Keratinocyte (primary cell): ENCODE data around the gene CHRNG. TPM values are rescaled to one million over a fixed set of nuclear protein-coding genes. Genes with fewer than 3 reads are reported as not detected.

ENCODE experiments used
- DNase-seq: peaks from one replicate; pipeline ENCODE4 v3.0.0-alpha.2; 2011; ENCODE audit warnings: low read depth, missing footprints, low spot score
- FAIRE-seq: peaks from 2 replicates; lab custom pipeline; 2011; peaks lifted over from hg19 to GRCh38; lab: Jason Lieb, UNC
- H2AFZ ChIP-seq: 2 replicates; pipeline ENCODE4 v1.6.0; 2012; ENCODE audit warnings: low read length, control low read depth, inconsistent platforms; ENCODE audit not compliant: control insufficient read depth
- H3K27ac ChIP-seq: 2 replicates; pipeline ENCODE4 v1.5.1; 2011; ENCODE audit warnings: low read length; ENCODE audit not compliant: control insufficient read depth, insufficient read depth
- H3K27me3 ChIP-seq: 3 replicates; pipeline ENCODE4 v1.6.0; 2011; ENCODE audit warnings: low read length; ENCODE audit not compliant: control insufficient read depth, insufficient read depth; ENCODE audit errors: extremely low read depth
- H3K36me3 ChIP-seq, 2 experiments: 2 replicates in 1 of 2; 3 replicates in 1 of 2; pipeline ENCODE4 v1.5.1; 2011; ENCODE audit warnings: low read length in 2 of 2, mild to moderate bottlenecking in 1 of 2; ENCODE audit not compliant: control insufficient read depth in 2 of 2, insufficient read depth in 2 of 2; ENCODE audit errors: extremely low read depth in 1 of 2
- H3K4me1 ChIP-seq: 3 replicates; pipeline ENCODE4 v1.5.1; 2011; ENCODE audit warnings: low read length; ENCODE audit not compliant: control insufficient read depth, insufficient read depth; ENCODE audit errors: extremely low read depth
- H3K4me2 ChIP-seq: 3 replicates; pipeline ENCODE4 v1.6.0; 2011; ENCODE audit warnings: low read depth, low read length; ENCODE audit not compliant: control insufficient read depth, insufficient read depth; ENCODE audit errors: extremely low read depth
- H3K4me3 ChIP-seq, 3 experiments: fragments of 200-600 bp in 1 of 3; sonication (generic) in 1 of 3; 2 replicates in 2 of 3; 3 replicates in 1 of 3; pipeline ENCODE4 v1.5.1; 2011 to 2016; ENCODE audit warnings: low read length in 3 of 3, mild to moderate bottlenecking in 3 of 3, control low read depth in 2 of 3, inconsistent platforms in 1 of 3, low read depth in 1 of 3, mixed read lengths in 1 of 3, mixed run types in 1 of 3, moderate library complexity in 1 of 3; ENCODE audit not compliant: control insufficient read depth in 2 of 3, insufficient read depth in 2 of 3; ENCODE audit errors: extremely low read depth in 1 of 3
- H3K79me2 ChIP-seq: 2 replicates; pipeline ENCODE4 v1.6.0; 2012; ENCODE audit warnings: low read length; ENCODE audit not compliant: control insufficient read depth, insufficient read depth
- H3K9ac ChIP-seq: 3 replicates; pipeline ENCODE4 v1.6.0; 2011; ENCODE audit warnings: low read length; ENCODE audit not compliant: control insufficient read depth, insufficient read depth; ENCODE audit errors: extremely low read depth
- H3K9me1 ChIP-seq: 3 replicates; pipeline ENCODE4 v1.6.0; 2011; ENCODE audit warnings: low read length; ENCODE audit not compliant: control insufficient read depth, insufficient read depth; ENCODE audit errors: extremely low read depth
- H3K9me3 ChIP-seq: 2 replicates; pipeline ENCODE4 v1.5.1; 2012; ENCODE audit warnings: low read depth, low read length; ENCODE audit not compliant: control insufficient read depth
- H4K20me1 ChIP-seq: 3 replicates; pipeline ENCODE4 v1.6.0; 2011; ENCODE audit warnings: low read length; ENCODE audit not compliant: control insufficient read depth, insufficient read depth; ENCODE audit errors: extremely low read depth
- CTCF ChIP-seq, 3 experiments: IDR thresholded peaks in 1 of 3; conservative IDR thresholded peaks in 1 of 3; optimal IDR thresholded peaks in 1 of 3; 2 replicates in 2 of 3; 3 replicates in 1 of 3; pipeline versions ENCODE3 to v1.5.1; 2011; ENCODE audit warnings: low read length in 3 of 3, mild to moderate bottlenecking in 3 of 3, moderate library complexity in 2 of 3, control low read depth in 1 of 3, inconsistent platforms in 1 of 3; ENCODE audit not compliant: insufficient read depth in 2 of 3; ENCODE audit errors: extremely low read depth in 1 of 3
- EZH2 ChIP-seq: IDR thresholded peaks from one replicate; pipeline ENCODE4 v1.6.1; 2012; ENCODE audit warnings: inconsistent platforms, mild to moderate bottlenecking, low read length, moderate library complexity
- dilution Hi-C: fragments of 300-500 bp; cut with MboI; formaldehyde crosslinking; loops from one replicate; pipeline ENCODE4 v1.7.0; 2020; ENCODE audit warnings: low sequenced_read_pairs; ENCODE audit not compliant: extremely low pct_ligation_motif_present
- polyA plus RNA-seq, 5 experiments: library from polyadenylated mRNA; depleted of rRNA in 3 of 5; stranded (reverse) in 3 of 5; stranded (forward) in 1 of 5; unstranded in 1 of 5; fragments of >200 nt; gene quantifications; 1 replicate in 1 of 5; 2 replicates in 3 of 5; 3 replicates in 1 of 5; pipeline versions ENCODE4 v1.2.1 to v1.2.3, GENCODE V29; 2011 to 2012; ENCODE audit warnings: missing spikeins in 2 of 5, low read depth in 1 of 5, low replicate concordance in 1 of 5

Gene CHRNG
- polyA plus RNA-seq, 1 donor (not counting 4 experiments of a cell fraction or from before 2014, with no cell fraction given), result not detected

- no peaks in the 10 kb centered on the region for H3K79me2 ChIP-seq
- H4K20me1 ChIP-seq, result no peaks in the 10 kb centered on the region
- H3K4me1 ChIP-seq, result no peaks in the 10 kb centered on the region
- H3K9me1 ChIP-seq, result no peaks in the 10 kb centered on the region
- no peak overlapping the region for H3K4me3 ChIP-seq
- no peaks in the 10 kb centered on the region for H3K9me3 ChIP-seq
- peaks cover 9% of the 10 kb centered on the region for H3K27me3 ChIP-seq
- no peak overlapping the region for H3K9ac ChIP-seq
- H2AFZ ChIP-seq, result no peak overlapping the region
- dilution Hi-C loops, result no loop called here
- no peak for TF ChIP-seq EZH2
- TF ChIP-seq CTCF (optimal IDR thresholded peaks at IDR 0.05 in 1 of 3, IDR thresholded peaks at IDR 0.05 in 1 of 3, conservative IDR thresholded peaks at IDR 0.05 in 1 of 3; ENCODE audit: extremely low read depth in 1 of 3, insufficient read depth in 2 of 3, low read length in 3 of 3), result no peak
- H3K27ac ChIP-seq, result no peak overlapping the region
- DNase-seq (no peak), FAIRE-seq (no peak)
- H3K4me2 ChIP-seq, result no peak overlapping the region
- H3K36me3 ChIP-seq, result no peaks in the 10 kb centered on the region
Observed at GRCh38 chr2:232496501-232497270, 42.8 kb upstream of the CHRNG start.

- H2AFZ ChIP-seq, result no peak overlapping the region
- no peaks in the 10 kb centered on the region for H3K79me2 ChIP-seq
- no peaks in the 10 kb centered on the region for H3K36me3 ChIP-seq
- no peak overlapping the region for H3K4me2 ChIP-seq
- DNase-seq, result no peak
- H4K20me1 ChIP-seq, result no peaks in the 10 kb centered on the region
- dilution Hi-C loops, result no loop called here
- H3K9me3 ChIP-seq, result no peaks in the 10 kb centered on the region
- FAIRE-seq, result no peak
- TF ChIP-seq EZH2, result no peak
- no peak overlapping the region for H3K4me3 ChIP-seq
- H3K27me3 ChIP-seq, result peaks cover 13% of the 10 kb centered on the region
- H3K4me1 ChIP-seq, result no peaks in the 10 kb centered on the region
- H3K9me1 ChIP-seq, result no peaks in the 10 kb centered on the region
- no peak overlapping the region for H3K27ac ChIP-seq
- H3K9ac ChIP-seq, result no peak overlapping the region
Observed at GRCh38 chr2:232497348-232497747, 42.1 kb upstream of the CHRNG start.
